CD4-positive, alpha-beta T cell treated with Interferon alpha-2 for 1 hour (primary cell): Measurements from ENCODE around the gene LRP1.

Source experiments
- DNase-seq, 2 donors: peaks; one replicate each; pipeline ENCODE4 v3.0.0-alpha.2; 2020 to 2022

LRP1 gene

GRCh38 chr12:57196956-57197355 is 68.7 kb downstream of the LRP1 start:
- DNase-seq, result no peak

GRCh38 chr12:57198329-57198728 is 70.0 kb downstream of the LRP1 start:
- no peak for DNase-seq

GRCh38 chr12:57199191-57199590 is 70.9 kb downstream of the LRP1 start:
- DNase-seq, result no peak

GRCh38 chr12:57200497-57200896 is 72.2 kb downstream of the LRP1 start:
- no peak for DNase-seq

GRCh38 chr12:57201219-57201618 is 72.9 kb downstream of the LRP1 start:
- no peak for DNase-seq

- DNase-seq, result no peak
Measured at GRCh38 chr12:57201631-57202030, 73.3 kb downstream of the LRP1 start.

- no peak for DNase-seq
Measured at GRCh38 chr12:57202321-57202720, 74.0 kb downstream of the LRP1 start.

- no peak for DNase-seq
Measured at GRCh38 chr12:57203201-57203600, 74.9 kb downstream of the LRP1 start.

- DNase-seq, result no peak
Measured at GRCh38 chr12:57203791-57204190, 75.5 kb downstream of the LRP1 start.

GRCh38 chr12:57204454-57204853 is 76.2 kb downstream of the LRP1 start:
- no peak for DNase-seq

GRCh38 chr12:57205186-57205585 is 76.9 kb downstream of the LRP1 start:
- no peak for DNase-seq

GRCh38 chr12:57205931-57206330 is 77.6 kb downstream of the LRP1 start:
- DNase-seq, result no peak

GRCh38 chr12:57207731-57208630 is 79.7 kb downstream of the LRP1 start:
- DNase-seq, result no peak

GRCh38 chr12:57208631-57209282 is 80.5 kb downstream of the LRP1 start:
- no peak for DNase-seq

- DNase-seq, result no peak
Measured at GRCh38 chr12:57209916-57210315, 81.6 kb downstream of the LRP1 start.

GRCh38 chr12:57210461-57210860 is 82.2 kb downstream of the LRP1 start:
- DNase-seq, result no peak

- DNase-seq, result no peak
Measured at GRCh38 chr12:57210926-57211692, 82.8 kb downstream of the LRP1 start.

GRCh38 chr12:57211791-57212700 is 83.8 kb downstream of the LRP1 start:
- no peak for DNase-seq

- DNase-seq, result no peak
Measured at GRCh38 chr12:57212701-57213057, 84.4 kb downstream of the LRP1 start.

GRCh38 chr12:57213058-57213715 is 84.9 kb downstream of the LRP1 start:
- DNase-seq, result peak; percentile 84 to 89

- no peak for DNase-seq
Measured at GRCh38 chr12:57213763-57214397, 85.6 kb downstream of the LRP1 start.
